ENCODE results near the gene ANKRD11.

Gene ANKRD11

DNA sequence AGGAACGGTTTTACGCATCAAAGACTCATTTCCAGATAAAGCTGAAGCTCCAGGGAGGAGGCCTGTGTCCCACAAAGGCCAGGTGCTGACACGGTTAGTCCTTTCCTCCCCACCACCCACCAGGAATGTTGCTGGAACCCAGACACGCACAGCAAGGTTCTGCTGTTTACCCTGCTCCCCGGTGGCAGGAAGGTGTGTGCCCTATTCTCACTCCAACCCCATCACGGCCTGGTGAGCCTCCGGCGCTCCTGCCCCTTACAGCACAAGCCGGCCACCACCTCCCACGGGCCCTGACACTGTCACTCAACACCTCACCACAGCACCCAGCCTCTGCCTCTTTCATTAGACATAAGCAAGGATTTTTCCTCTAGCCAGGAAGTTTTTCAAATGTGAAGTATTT is 47.8 kb downstream of the ANKRD11 start:
- Histone ChIP-seq H3K4me2 (peak overlapping the region; percentile 91), H3K27ac (peak overlapping the region; percentile 77), H3K9ac (peak overlapping the region; percentile 35; the same call in 1 of the 2 replicates), H3K79me2 (ENCODE audit: insufficient read depth, low read depth) (peaks cover 100% of the 10 kb centered on the region), H4K20me1 (ENCODE audit: insufficient read depth) (peaks cover 73% of the 10 kb centered on the region), H3K27me3 (ENCODE audit: insufficient read depth, low read depth) (no peaks in the 10 kb centered on the region), H3K4me3 (IDR thresholded peaks at IDR 0.05; ENCODE audit: insufficient read depth, low read depth, low read length) (no peak overlapping the region), H3K4me1 (ENCODE audit: low read depth, poor library complexity, severe bottlenecking) (peaks cover 87% of the 10 kb centered on the region), H2AFZ (ENCODE audit: low read depth) (no peak overlapping the region), H3K36me3 (ENCODE audit: insufficient read depth) (no peaks in the 10 kb centered on the region)
- TF ChIP-seq, protein P1, sequence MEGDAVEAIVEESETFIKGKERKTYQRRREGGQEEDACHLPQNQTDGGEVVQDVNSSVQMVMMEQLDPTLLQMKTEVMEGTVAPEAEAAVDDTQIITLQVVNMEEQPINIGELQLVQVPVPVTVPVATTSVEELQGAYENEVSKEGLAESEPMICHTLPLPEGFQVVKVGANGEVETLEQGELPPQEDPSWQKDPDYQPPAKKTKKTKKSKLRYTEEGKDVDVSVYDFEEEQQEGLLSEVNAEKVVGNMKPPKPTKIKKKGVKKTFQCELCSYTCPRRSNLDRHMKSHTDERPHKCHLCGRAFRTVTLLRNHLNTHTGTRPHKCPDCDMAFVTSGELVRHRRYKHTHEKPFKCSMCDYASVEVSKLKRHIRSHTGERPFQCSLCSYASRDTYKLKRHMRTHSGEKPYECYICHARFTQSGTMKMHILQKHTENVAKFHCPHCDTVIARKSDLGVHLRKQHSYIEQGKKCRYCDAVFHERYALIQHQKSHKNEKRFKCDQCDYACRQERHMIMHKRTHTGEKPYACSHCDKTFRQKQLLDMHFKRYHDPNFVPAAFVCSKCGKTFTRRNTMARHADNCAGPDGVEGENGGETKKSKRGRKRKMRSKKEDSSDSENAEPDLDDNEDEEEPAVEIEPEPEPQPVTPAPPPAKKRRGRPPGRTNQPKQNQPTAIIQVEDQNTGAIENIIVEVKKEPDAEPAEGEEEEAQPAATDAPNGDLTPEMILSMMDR (conservative IDR thresholded peaks at IDR 0.05; ENCODE audit: low read depth, low read length) = no peak

- Histone ChIP-seq H2AFZ (ENCODE audit: low read depth) (no peak overlapping the region), H3K79me2 (ENCODE audit: insufficient read depth, low read depth) (peaks cover 100% of the 10 kb centered on the region), H3K4me2 (peak overlapping the region; percentile 69; the same call in 1 of the 2 replicates), H3K9ac (no peak overlapping the region), H3K36me3 (ENCODE audit: insufficient read depth) (no peaks in the 10 kb centered on the region), H4K20me1 (ENCODE audit: insufficient read depth) (peaks cover 67% of the 10 kb centered on the region), H3K27me3 (ENCODE audit: insufficient read depth, low read depth) (no peaks in the 10 kb centered on the region), H3K27ac (no peak overlapping the region; the same call in 1 of the 2 replicates), H3K4me1 (ENCODE audit: low read depth, poor library complexity, severe bottlenecking) (peaks cover 70% of the 10 kb centered on the region), H3K4me3 (IDR thresholded peaks at IDR 0.05; ENCODE audit: insufficient read depth, low read depth, low read length) (no peak overlapping the region)
- TF ChIP-seq, protein P1 (conservative IDR thresholded peaks at IDR 0.05; ENCODE audit: low read depth, low read length) = no peak
Measured at GRCh38 chr16:89439659-89440058, 50.7 kb downstream of the ANKRD11 start.

- Histone ChIP-seq H3K9ac (no peak overlapping the region), H3K27ac (no peak overlapping the region), H3K79me2 (ENCODE audit: insufficient read depth, low read depth) (peaks cover 100% of the 10 kb centered on the region), H2AFZ (ENCODE audit: low read depth) (no peak overlapping the region), H3K4me1 (ENCODE audit: low read depth, poor library complexity, severe bottlenecking) (peaks cover 56% of the 10 kb centered on the region), H3K36me3 (ENCODE audit: insufficient read depth) (no peaks in the 10 kb centered on the region), H3K4me2 (no peak overlapping the region), H3K27me3 (ENCODE audit: insufficient read depth, low read depth) (no peaks in the 10 kb centered on the region), H4K20me1 (ENCODE audit: insufficient read depth) (peaks cover 73% of the 10 kb centered on the region), H3K4me3 (IDR thresholded peaks at IDR 0.05; ENCODE audit: insufficient read depth, low read depth, low read length) (no peak overlapping the region)
- TF ChIP-seq, protein P1 (conservative IDR thresholded peaks at IDR 0.05; ENCODE audit: low read depth, low read length) = no peak
Measured at GRCh38 chr16:89437991-89438390, 52.4 kb downstream of the ANKRD11 start.

- no peak overlapping the region for H3K27ac ChIP-seq
- H3K4me1 ChIP-seq (ENCODE audit: low read depth, poor library complexity, severe bottlenecking) = peaks cover 52% of the 10 kb centered on the region
- no peaks in the 10 kb centered on the region for H3K27me3 ChIP-seq (ENCODE audit: insufficient read depth, low read depth)
- H3K9ac ChIP-seq = no peak overlapping the region
- H3K4me2 ChIP-seq = no peak overlapping the region
- TF ChIP-seq, protein P1 (conservative IDR thresholded peaks at IDR 0.05; ENCODE audit: low read depth, low read length) = no peak
- no peaks in the 10 kb centered on the region for H3K36me3 ChIP-seq (ENCODE audit: insufficient read depth)
- no peak overlapping the region for H2AFZ ChIP-seq (ENCODE audit: low read depth)
- H4K20me1 ChIP-seq (ENCODE audit: insufficient read depth) = peaks cover 77% of the 10 kb centered on the region
- no peak overlapping the region for H3K4me3 ChIP-seq (IDR thresholded peaks at IDR 0.05; ENCODE audit: insufficient read depth, low read depth, low read length)
- peaks cover 100% of the 10 kb centered on the region for H3K79me2 ChIP-seq (ENCODE audit: insufficient read depth, low read depth)
Measured at GRCh38 chr16:89437251-89437987, 52.9 kb downstream of the ANKRD11 start.

Measured in KMS-11 (cell line).